HG02943 (cell line): ENCODE data around the gene TUBB1.
"Not testable (repeated sequence)": the region's sequence is repeated elsewhere in the genome, so short reads cannot be mapped to it uniquely, and the experiment has no call there.

Source experiments
- ATAC-seq: cut with Tn5 transposase; IDR thresholded peaks from one replicate; pipeline ENCODE4 v1.9.1; 2021; ENCODE audit warnings: mild to moderate bottlenecking, low read depth, moderate library complexity; ENCODE audit not compliant: unreplicated experiment

TUBB1 gene

DNA sequence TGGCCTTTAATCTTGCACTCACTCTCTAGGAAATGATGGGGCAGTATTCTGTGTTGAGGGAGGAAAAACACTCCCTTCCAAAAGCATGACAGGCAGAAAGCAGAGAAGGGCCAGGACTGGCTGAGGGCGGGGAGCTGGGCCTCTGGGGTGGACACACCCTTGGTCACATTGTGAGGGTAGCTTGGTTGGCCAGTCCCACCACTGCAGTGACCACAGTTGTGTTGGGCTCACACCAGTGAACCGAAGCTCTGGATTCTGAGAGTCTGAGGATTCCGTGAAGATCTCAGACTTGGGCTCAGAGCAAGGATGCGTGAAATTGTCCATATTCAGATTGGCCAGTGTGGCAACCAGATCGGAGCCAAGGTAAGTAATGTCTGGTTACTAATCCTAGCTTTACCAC is at the start of gene TUBB1:
Gene TUBB1, plus strand, starts transcription at position 213 of the 400 bp plus-strand sequence. Its CDS starts 94 bp downstream, at position 307.
- no peak for ATAC-seq

DNA sequence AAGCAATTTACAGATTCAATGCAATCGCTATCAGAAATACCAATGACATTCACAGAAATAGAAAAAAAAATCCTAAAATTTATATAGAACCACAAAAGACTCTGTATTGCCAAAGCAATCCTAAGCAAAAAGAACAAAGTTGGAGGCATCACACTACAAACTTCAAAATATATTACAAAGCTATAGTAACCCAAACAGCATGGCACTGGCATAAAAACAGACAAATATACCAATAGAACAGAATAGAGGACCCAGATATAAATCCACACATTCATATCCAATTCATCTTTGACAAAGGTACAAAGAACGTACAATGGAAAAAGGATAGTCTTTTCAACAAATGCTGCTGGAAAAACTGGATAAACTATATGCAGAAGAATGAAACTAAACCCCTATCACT is 49.8 kb upstream of the TUBB1 start:
- no peak for ATAC-seq

DNA sequence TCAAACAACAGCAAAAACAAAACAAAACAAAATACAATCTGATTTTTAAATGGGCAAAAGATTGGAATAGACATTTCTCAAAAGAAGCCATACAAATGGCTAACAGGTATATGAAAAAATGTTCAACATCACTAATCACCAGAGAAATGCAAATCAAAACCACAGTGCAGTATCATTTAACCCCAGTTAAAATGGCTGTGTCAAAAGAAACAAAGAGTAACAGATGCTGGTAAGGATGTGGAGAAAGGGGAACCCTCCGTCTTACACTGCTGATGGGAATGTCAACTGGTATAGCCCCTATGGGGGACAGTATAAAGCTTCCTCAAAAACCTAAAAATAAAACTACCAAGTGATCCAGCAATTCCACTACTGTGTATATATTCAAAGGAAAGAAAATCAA is 49.1 kb upstream of the TUBB1 start:
- no peak for ATAC-seq

DNA sequence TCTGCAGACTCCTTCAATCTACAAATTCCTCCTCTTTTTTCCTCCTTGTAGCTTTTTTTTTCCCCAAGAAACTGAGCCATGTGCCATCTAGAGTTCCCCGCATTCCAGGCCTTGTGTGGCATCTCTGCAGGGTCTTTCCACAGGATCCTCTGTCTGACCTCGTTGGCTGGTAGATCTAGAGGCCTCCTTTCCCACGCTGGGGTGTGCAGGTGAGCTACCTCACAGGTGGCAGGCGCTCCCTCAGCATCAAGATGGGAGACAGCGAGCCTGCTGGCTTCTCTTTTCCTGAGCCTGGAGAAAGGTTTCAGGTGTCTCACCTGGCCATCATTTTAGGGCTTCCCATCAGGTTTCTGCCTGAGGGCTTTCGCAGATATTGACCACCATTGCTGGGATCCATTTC is 47.8 kb upstream of the TUBB1 start:
- ATAC-seq, result no peak

DNA sequence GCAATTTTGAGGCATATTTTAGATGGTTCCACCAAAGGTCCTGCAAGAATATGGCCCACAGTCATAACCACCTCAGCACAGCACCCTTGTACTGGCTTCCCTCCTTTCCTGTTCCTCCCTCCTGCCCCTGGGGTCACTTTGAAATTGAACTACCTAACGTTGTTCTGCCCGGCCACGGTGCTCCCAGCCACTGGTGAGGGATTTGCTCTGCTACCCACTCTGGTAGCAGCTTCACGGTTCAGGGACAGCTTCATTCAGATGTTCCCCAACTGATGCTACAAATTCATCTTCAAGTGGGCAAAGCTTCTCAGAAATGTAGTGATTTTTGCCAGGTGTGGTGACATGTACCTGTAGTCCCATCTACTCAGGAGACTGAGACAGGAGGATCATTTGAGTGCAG is 46.0 kb upstream of the TUBB1 start:
- no peak for ATAC-seq

DNA sequence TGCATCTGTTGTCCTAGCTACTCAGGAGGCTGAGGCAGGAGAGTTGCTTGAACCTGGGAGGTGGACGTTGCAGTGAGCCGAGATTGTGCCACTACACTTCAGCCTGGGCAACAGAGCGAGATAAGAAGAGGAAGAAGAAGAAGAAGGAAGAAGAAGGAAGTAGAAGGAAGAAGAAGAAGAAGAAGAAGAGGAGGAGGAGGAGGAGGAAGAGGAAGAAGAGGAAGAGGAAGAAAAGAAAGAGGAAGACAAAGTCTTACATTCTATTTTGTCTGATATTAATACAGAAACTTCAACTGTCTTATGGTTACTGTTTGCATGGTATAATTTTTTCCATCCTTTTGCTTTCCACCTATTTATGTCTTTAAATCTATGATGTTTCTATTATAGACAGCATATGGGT is 45.4 kb upstream of the TUBB1 start:
- no peak for ATAC-seq

DNA sequence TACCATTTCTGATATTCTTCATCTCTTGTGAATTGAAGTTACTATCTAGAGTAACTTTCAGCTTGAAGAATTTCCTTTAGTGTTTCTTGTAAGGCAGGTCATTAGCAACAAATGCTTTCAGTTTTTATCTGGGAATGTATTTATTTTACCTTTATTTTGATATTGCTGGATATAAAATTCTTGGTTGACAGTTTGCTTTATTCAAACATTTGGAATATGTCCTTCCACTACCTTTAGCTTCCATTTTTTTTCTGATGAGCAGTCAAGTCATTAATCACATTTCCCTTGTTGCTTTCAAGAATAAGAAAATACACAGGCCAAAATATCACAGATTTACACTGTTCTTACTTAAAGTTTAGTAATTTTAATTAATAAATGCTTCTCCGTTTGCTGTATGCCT is 43.9 kb upstream of the TUBB1 start:
- ATAC-seq, result no peak

DNA sequence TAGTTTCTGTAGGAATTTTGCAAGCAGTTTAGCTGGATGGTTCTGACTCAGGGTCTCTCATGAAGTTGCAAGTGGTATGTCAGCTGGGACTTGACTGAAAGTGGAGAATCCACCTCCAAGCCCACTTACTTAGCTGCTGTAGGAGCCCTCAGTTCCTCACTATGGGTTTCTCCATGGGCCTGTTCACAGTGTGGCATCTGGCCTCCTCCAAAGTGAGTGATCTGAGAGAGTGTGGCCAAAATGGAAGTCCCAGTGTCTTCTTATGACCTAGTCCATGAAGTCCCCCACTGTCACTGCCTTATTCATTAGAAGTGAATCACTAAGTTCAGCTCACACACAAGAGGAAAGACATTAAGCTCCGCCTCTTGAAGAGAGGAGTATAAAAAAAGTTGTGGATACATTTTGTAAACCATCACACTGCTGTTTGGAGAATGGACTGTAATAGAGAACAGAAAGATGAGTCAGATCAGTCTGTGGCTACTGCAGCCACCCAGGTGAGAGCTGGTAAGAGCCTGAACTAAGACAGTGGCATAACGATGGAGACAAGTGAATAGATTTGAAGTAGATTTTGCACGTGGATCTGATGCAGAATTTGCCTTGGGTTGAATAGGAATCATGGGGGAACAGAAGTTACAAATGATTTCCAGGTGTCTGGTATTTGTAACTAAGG is 43.0 kb upstream of the TUBB1 start:
- no peak for ATAC-seq

DNA sequence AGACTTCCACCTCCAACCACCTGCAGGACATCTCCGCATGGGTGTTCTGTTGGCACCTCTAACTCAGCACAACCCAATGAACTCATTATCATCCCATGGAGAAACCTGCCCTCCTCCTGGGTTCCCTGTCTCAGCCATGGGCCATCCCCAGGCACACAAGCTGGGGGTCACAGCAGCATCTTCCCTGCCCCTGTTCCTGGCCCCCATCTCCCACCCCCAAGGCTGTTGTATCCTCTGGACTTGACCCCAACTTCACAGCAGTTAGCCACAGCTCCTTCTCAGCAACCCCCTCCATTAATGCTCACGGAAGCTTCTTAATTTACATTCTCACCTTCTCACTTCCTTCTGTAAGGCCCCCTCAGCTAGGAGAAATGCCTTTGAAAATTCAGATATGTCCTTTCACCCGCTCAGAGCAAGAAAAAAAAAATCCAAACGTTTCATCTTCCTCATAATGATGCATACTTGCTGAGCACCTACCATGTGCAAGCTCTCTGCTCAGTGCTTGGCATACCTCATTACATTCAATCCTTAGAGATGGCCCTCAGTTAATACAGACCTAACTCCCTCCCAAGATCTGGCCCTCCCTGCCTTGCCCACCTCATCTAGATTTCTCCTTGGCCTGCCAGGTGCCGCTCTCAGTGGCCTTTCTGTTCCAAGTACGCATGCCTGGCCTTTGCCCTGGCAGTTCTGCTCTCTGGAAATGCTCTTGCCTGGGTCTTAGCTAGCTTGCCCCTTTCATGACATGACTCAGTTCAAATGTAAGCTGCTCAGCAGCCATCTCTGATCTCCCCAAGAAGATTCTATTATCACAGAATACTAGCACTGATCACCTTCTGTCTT is 40.7 kb upstream of the TUBB1 start:
- ATAC-seq, result no peak

DNA sequence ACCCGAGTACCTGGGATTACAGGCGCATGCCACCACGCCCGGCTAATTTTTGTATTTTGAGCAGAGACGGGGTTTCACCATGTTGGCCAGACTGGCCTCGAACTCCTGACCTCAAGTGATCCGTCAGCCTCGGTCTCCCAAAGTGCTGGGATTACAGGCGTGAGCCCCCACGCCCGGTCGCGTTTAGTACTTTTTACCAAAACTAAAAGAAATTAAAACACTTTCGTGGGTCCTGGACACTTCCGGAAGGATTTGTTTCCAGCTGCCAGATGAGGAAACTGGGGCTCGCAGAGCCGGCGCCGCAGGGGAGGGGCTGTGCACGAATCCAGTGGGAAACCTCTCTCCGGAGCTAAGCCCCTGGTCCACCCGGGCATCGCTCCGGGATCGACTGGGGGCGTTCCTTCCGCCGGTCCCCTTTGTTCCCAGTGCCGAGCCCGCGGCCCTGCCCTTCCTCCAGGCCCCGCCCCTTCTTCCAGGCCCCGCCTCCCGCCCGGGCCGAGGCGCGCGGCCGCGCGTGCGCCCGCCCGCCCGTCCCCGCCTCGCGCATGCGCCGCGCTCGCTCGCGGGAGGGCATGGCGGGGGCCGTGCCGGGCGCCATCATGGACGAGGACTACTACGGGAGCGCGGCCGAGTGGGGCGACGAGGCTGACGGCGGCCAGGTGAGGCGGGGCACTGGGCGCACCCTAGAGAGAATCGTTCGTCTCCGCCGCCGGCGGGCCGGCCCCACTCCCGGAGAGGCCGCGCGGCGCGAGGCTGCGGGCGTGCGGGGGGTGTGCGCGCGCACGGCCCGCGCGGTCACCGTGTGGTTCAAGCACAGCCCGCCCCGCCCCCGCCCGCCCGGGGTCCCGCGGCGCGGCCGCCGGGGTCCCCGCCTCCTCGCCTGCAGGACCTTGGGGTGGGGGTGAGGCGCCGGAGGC is 38.3 kb upstream of the TUBB1 start, which contains the start of gene NELFCD:
Gene NELFCD, plus strand, starts transcription at position 546 of the 917 bp plus-strand sequence. Its CDS starts 54 bp downstream, at position 600.
- peak; percentile 62 for ATAC-seq

DNA sequence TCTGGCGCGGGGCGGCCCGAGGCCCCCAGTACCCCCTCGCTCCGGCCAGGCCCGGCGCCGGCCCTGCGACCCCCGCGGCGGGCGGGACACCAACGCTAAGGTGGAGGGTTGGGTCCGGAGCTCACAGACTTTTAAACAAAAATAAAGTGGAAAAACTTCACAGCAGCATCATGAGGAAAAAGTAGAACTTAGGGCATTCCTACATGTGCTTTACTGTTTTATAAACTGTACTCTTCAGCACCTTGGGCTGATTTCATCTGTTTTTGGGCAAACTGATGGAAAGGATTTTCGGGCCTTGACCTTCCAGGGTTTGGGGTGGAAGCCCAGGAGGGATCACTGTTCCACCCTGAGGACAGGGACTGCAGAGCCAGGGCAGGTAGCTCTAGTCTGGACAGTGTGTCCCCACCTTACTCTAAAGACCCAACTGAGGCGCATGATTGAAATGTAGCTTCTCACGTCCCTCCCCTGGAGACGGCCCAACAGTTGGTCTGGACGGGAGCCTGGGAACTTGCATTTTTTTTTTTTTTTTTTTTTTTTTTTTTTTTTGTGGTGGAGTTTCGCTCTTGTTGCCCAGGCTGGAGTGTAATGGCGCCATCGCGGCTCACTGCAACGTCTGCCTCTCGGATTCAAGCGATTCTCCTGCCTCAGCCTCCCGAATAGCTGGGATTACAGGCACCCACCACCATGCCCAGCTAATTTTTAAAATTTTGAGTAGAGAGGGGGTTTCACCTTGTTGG is 37.4 kb upstream of the TUBB1 start:
- ATAC-seq, result no peak

DNA sequence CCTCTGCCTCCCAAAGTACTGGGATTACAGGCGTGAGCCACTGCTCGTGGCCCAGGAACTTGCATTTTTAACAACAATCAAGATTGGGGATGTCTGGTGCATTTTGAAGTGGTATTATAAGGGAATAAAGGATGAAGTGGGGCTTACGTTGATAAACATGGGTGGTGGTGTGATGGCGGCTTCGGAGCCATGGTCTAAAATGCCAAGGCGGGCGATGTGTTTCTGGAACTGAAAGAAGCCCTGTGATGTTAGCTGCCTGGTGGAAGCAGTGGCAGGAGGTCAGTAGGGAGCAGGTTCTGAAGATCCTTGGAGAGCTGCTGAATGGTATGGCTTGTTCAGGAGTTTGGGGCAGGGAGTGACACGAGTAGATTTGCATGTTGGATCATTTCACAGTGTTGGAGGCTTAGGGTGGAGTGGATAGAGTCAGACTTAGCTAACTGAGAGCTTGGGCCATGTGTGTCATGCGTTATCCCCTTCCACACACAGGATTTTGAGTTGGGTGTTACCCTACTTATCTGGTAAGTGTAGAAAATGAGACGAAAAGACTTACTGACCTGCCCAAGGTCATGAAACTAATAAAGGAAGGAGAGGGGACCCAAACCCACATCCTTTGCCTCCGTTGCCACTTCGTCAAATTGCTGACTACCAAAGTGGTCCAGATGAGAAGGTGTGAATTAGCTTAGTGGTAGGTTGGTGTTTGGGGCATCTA is 36.7 kb upstream of the TUBB1 start:
- ATAC-seq, result no peak

DNA sequence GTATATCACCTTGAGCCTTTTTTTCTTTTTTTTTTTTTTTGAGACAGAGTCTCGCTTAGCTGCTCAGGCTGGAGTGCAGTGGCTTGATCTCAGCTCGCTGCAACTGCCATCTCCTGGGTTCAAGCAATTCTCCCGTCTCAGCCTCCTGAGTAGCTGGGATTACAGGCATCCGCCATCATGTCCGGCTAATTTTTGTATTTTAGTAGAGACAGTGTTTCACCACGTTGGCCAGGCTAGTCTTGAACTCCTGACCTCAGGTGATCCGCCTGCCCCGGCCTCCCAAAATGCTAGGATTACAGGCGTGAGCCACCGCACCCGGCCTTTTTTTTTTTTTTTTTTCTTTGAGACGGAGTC is 36.1 kb upstream of the TUBB1 start:
- ATAC-seq, result not testable (repeated sequence)

DNA sequence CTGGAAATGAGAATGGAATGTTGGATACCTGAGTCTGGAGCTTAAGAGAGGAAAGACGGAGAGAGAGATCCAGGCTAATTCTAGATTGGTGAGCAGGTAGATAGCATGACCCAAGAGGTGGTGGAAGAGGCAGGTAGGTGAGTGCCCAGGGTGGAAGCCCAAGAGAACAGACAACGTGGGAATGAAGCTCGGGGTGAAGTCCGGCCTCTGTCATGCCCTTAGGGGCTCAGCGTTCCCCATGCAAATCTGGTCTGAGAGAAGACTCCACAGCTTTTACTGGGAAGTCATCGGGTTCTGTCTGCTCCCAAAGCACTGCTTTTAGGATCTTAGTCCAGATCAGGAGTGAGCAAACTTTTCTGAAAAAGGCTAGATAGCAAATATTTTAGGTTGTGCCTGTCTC is 34.5 kb upstream of the TUBB1 start:
- ATAC-seq, result no peak

DNA sequence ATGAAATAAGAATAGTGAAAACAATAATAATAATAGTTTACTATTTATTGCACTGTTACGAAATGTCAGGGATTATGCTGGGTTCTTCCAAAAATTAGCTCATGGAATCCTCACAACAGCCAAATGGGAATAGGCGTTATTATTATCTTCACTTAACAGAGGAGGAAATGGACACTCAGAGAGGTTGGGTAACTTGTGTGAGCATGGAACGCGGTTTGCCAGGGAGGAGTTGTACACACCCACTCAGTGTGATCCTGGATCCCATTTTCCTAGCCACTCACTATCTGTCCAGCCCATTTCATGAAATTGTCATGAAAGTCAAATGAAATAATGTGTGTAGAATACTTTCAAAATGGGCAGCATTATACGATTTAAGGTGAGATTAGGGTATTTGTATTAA is 33.6 kb upstream of the TUBB1 start:
- ATAC-seq, result no peak

DNA sequence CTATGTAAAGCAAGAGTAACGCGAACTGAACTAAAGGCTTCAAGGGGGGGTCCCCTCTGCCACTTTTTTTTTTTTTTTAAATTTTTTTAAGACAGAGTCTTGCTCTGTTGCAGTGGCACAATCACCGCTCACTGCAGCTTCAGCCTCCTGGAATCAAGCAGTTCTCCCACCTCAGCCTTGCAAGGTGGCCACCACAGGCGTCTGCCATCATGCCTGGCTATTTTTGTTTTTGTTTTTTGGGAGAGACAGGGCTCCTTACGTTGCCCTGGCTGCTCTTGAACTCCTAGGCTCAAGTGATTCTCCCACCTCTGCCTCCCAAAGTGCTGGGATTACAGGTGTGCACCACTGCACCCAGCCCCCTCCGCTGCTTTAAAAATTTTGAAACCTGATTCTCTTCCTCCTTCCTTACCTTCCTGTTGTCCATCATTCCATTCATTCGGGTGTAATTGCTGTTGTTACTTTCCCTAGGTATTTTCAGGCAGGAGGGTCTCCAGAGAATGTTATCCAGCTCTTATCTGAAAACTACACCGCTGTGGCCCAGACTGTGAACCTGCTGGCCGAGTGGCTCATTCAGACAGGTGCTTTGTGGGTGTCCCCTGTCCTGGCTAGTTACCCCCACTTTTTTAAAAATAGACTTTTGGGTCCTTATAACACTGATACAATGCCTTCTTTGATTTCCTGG is 32.8 kb upstream of the TUBB1 start:
- ATAC-seq, result no peak

DNA sequence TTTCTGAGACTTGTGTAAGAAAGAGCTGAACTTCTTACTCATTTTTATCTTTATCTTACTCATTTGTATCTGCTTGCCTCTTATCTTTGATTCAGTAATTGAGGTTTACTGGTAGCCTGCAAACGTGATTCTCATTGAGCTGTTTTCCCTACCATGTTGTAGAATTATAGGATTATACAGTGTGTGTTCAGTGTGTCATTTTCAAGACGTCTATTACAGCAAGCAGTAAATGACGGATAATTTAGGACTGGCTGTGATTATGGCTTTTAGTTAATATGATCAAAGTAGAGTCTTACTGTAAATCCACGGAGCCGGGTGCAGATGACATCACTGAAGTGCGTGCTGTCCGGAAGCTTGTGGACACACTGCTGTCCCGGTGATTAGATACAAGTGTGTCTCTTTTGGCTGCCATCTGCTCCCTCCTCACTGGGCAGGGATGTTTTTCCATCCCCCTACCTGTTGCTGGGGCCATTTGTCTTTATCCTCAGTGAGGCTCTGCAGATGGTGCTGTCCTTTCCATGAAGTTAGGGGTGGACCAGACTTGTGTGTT is 32.2 kb upstream of the TUBB1 start:
- no peak for ATAC-seq

DNA sequence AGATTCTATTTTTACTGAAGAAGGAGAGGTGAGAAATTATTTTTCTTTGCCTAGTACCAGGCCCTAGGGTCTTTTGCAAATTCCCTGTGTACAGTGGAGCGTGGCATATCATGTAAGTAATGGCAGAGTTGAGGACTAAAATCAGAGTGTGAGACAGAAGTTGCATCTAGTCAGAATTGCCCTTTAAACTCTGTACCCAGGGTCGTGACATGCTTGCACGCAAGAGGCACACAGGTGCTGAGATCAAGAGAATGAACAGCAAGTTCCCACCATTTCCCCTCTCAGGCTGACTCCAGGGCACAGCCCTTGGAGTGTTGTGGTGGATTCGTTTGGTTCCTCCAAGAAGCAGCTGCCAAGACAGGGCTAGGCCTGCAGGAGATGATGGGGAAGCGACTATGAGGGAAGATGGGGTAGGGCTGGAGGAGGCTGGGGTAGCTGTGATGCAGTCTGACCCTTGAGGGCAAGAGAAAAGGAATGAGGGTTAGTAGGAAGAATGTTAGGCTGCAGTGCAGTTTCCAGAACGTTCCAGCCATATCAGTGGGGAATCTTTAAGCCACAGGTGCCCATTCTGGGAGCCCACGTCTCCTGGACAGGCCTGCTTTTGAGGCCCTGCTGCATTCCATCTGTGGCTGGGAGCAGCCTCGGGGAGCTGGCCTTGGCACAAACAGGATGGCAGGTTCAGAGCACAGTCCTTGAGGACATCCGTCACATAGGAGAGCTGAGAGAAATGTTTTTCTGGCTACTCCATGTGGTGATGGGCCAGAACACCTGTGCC is 31.3 kb upstream of the TUBB1 start:
- no peak for ATAC-seq
